DOHH2 (cell line): ENCODE data around the gene AGAP2.

Source experiments
- EZH2phosphoT487 ChIP-seq: fragments of 200-600 bp; sonication (generic); IDR thresholded peaks from 2 replicates; pipeline ENCODE4 v1.6.1; 2017; ENCODE audit warnings: borderline replicate concordance, mild to moderate bottlenecking, antibody characterized with exemption, low read length, moderate library complexity, mixed read lengths
- TF ChIP-seq, protein P1 (sequence below): fragments of 200-600 bp; sonication (generic); IDR thresholded peaks from one replicate; pipeline ENCODE4 v1.5.1; 2014; ENCODE audit warnings: antibody characterized with exemption, mild to moderate bottlenecking, low read depth, low read length; ENCODE audit not compliant: poor library complexity, severe bottlenecking

DNA sequence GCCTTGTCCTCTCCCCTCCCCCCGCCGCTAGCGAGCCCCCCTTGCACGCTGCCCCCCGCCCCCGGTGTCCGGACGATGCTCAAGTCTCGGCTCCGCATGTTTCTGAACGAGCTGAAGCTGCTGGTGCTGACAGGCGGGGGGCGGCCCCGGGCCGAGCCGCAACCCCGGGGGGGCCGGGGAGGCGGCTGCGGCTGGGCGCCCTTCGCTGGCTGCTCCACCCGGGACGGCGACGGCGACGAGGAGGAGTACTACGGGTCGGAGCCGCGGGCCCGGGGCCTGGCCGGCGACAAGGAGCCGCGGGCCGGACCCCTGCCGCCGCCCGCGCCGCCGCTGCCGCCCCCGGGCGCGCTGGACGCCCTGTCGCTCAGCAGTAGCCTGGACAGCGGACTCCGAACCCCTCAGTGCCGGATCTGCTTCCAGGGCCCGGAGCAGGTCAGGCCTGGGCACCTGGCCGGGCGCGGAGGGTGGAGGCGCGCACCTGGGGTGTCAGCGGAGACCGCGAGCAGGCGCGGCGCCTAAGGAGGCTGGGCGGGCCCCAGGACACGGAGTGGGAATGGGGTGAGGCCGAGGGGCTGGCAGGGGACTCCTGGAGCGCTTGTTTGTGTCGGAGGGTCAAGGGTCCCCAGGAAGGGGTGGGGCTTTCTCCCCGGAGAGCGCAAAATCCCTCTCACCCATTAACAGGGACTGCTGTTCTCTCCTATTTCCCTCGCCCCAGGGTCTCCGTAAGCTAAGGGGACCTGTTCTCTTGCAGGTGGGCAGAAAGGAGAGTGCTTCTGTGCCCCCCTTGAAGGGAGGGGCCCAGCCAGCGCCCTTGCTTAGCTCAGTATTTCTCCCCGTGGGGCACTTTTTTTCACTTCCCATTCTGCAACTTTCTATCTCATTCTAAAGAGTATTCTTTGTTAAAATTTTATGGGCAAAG is 17.2 kb upstream of the AGAP2 start:
- TF ChIP-seq, protein P1, sequence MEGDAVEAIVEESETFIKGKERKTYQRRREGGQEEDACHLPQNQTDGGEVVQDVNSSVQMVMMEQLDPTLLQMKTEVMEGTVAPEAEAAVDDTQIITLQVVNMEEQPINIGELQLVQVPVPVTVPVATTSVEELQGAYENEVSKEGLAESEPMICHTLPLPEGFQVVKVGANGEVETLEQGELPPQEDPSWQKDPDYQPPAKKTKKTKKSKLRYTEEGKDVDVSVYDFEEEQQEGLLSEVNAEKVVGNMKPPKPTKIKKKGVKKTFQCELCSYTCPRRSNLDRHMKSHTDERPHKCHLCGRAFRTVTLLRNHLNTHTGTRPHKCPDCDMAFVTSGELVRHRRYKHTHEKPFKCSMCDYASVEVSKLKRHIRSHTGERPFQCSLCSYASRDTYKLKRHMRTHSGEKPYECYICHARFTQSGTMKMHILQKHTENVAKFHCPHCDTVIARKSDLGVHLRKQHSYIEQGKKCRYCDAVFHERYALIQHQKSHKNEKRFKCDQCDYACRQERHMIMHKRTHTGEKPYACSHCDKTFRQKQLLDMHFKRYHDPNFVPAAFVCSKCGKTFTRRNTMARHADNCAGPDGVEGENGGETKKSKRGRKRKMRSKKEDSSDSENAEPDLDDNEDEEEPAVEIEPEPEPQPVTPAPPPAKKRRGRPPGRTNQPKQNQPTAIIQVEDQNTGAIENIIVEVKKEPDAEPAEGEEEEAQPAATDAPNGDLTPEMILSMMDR = no peak
- TF ChIP-seq EZH2phosphoT487 = no peak
